PFSK-1 (cell line): Measurements from ENCODE around the gene ZNF775.

Experiments
- FOXP2 ChIP-seq: optimal IDR thresholded peaks from 2 replicates; pipeline ENCODE3; 2011; ENCODE audit warnings: borderline replicate concordance, control low read depth, inconsistent platforms; ENCODE audit not compliant: insufficient read depth; ENCODE audit errors: extremely low read length, extremely low read depth
- POLR2AphosphoS5 ChIP-seq: IDR thresholded peaks from 2 replicates; pipeline ENCODE4 v1.6.1; 2012; ENCODE audit warnings: low read depth, mild to moderate bottlenecking, control low read depth, low read length, moderate library complexity
- SIN3A ChIP-seq: IDR thresholded peaks from 2 replicates; pipeline ENCODE4 v1.6.1; 2012; ENCODE audit warnings: mild to moderate bottlenecking, low read length, moderate library complexity, borderline replicate concordance; ENCODE audit not compliant: insufficient read depth
- TAF1 ChIP-seq: IDR thresholded peaks from 2 replicates; pipeline ENCODE4 v1.6.1; 2012; ENCODE audit warnings: low read length, control low read depth, borderline replicate concordance; ENCODE audit not compliant: insufficient read depth
- TF ChIP-seq, protein P1 (sequence below), 2 experiments: IDR thresholded peaks; 2 replicates each; pipeline versions ENCODE4 v1.6.1 to v1.8.0; 2011 to 2012; ENCODE audit warnings: low read depth in 2 of 2, low read length in 2 of 2, control low read depth in 1 of 2, inconsistent platforms in 1 of 2, mild to moderate bottlenecking in 1 of 2, moderate library complexity in 1 of 2; ENCODE audit not compliant: insufficient read depth in 1 of 2

ZNF775 gene

DNA sequence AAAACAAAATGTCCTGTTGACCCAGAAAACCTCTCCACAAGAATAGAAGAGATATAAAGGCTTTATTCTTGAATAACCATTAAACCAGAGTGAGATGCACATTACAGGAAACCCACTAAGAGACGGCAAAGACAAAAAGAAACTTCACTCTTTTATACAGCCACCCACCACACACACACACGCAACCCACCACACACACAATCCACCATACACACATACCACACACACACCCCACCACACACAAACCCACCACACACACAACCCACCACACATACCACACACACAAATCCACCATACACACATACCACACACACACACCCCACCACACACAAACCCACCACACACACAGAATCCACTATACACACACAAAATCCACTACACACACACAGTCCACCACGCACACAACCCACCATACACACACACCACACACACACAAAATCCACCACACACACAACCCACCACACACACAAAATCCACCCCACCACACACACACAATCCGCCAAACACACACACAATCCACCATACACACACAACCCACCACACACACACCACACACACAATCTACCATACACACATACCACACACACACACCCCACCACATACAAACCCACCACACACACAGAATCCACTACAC lies 20.0 kb upstream of the ZNF775 start:
- TF ChIP-seq SIN3A = no peak
- TF ChIP-seq TAF1 = no peak
- TF ChIP-seq POLR2AphosphoS5 = no peak
- TF ChIP-seq, protein P1, sequence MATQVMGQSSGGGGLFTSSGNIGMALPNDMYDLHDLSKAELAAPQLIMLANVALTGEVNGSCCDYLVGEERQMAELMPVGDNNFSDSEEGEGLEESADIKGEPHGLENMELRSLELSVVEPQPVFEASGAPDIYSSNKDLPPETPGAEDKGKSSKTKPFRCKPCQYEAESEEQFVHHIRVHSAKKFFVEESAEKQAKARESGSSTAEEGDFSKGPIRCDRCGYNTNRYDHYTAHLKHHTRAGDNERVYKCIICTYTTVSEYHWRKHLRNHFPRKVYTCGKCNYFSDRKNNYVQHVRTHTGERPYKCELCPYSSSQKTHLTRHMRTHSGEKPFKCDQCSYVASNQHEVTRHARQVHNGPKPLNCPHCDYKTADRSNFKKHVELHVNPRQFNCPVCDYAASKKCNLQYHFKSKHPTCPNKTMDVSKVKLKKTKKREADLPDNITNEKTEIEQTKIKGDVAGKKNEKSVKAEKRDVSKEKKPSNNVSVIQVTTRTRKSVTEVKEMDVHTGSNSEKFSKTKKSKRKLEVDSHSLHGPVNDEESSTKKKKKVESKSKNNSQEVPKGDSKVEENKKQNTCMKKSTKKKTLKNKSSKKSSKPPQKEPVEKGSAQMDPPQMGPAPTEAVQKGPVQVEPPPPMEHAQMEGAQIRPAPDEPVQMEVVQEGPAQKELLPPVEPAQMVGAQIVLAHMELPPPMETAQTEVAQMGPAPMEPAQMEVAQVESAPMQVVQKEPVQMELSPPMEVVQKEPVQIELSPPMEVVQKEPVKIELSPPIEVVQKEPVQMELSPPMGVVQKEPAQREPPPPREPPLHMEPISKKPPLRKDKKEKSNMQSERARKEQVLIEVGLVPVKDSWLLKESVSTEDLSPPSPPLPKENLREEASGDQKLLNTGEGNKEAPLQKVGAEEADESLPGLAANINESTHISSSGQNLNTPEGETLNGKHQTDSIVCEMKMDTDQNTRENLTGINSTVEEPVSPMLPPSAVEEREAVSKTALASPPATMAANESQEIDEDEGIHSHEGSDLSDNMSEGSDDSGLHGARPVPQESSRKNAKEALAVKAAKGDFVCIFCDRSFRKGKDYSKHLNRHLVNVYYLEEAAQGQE (IDR thresholded peaks at IDR 0.05; ENCODE audit: insufficient read depth in 1 of 2, low read depth in 2 of 2, low read length in 2 of 2) = no peak
- TF ChIP-seq FOXP2 = no peak

DNA sequence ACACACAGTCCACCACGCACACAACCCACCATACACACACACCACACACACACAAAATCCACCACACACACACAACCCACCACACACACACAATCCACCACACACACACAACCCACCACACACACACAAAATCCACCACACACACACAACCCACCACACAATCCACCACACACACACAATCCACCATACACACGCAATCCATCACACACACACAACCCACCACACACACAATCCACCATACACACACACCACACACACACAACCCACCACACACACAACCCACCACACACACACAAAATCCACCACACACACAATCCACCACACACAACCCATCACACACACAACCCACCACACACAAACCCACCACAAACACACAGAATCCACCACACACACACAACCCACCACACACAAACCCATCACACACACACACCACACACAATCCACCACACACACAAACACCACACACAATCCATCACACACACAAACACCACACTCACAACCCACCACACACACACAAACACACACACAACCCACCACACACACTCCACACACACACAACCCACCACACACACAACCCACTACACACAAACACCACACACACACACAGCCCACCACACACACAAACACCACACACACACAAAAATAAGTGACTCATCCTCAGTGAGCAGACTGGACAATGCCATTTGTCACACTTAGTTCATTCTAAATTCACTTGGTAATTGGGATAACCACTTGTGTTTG lies 19.3 kb upstream of the ZNF775 start:
- TF ChIP-seq POLR2AphosphoS5 = no peak
- TF ChIP-seq TAF1 = no peak
- TF ChIP-seq SIN3A = no peak
- TF ChIP-seq FOXP2 = no peak
- TF ChIP-seq, protein P1 (IDR thresholded peaks at IDR 0.05; ENCODE audit: insufficient read depth in 1 of 2, low read depth in 2 of 2, low read length in 2 of 2) = no peak

DNA sequence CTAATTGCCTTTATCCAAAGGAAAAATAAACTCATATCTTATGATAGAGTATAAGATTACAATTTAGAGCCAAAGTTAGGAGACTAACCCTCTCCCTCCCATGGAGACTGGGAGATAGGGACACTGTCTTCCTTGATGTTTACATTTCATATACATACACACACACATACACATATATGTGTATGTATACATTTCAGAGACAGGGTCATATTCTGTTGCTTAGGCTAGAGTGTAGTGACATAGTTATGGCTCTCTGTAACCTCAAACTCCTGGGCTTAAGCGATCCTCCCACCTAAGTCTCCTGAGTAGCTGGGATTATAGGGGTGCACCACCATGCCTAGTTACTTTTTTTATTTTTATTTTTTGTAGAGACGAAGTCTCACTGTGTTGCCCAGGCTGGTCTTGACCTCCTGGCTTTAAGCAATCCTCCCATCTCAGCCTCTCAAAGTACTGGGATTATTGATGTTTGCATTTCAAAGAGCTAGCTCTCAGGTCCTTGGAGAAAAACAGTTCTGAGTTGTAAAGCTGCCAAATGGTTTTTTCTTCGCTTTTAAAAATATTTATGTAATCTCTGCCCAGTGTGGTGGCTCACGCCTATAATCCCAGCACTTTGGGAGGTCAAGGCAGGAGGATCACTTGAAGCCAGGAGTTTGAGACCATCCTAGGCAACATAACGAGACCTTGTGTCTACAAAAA lies 18.6 kb upstream of the ZNF775 start:
- TF ChIP-seq POLR2AphosphoS5 (no peak), SIN3A (no peak), TAF1 (no peak), FOXP2 (no peak)
- TF ChIP-seq, protein P1 (IDR thresholded peaks at IDR 0.05; ENCODE audit: insufficient read depth in 1 of 2, low read depth in 2 of 2, low read length in 2 of 2) = no peak

DNA sequence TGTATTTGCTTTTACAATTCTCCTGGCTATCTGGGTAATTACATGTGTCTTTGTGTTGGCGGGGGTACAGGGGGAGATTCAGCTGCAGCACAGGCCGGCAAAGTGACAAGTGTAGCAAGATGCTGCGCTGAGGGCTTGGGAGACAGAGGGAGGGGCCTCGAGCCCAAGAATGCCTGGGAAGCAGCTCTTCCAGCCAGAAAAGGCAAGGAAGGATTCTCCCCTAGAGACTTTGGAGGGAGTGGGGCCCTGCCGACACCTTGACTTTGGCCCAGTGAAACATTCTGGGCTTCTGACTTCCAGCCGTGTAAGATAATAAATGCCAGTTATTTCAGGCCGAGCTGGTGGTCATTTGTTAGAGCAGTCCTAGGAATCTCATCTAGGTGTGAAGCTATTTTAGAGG lies 17.7 kb upstream of the ZNF775 start:
- TF ChIP-seq TAF1 (no peak), SIN3A (no peak), FOXP2 (no peak), POLR2AphosphoS5 (no peak)
- TF ChIP-seq, protein P1 (IDR thresholded peaks at IDR 0.05; ENCODE audit: insufficient read depth in 1 of 2, low read depth in 2 of 2, low read length in 2 of 2) = no peak
